H1 (cell line): ENCODE measurements around the gene IFTAP. TPM values are rescaled to one million over a fixed set of nuclear protein-coding genes. Genes with fewer than 3 reads are reported as not detected.

Experiments used
- HDAC6 ChIP-seq: IDR thresholded peaks from one replicate; pipeline ENCODE4 v1.7.1; 2012; ENCODE audit warnings: low read depth, mild to moderate bottlenecking, inconsistent platforms, low read length, moderate library complexity
- TAF1 ChIP-seq: IDR thresholded peaks from 2 replicates; pipeline ENCODE4 v1.6.1; 2011; ENCODE audit warnings: mild to moderate bottlenecking, low read depth, low read length
- polyA plus RNA-seq, 7 experiments: library from polyadenylated mRNA; depleted of rRNA in 3 of 7; stranded (reverse) in 5 of 7; unstranded in 2 of 7; fragments of >200 nt in 5 of 7; fragments of 200-250 nt in 2 of 7; gene quantifications; 1 replicate in 5 of 7; 2 replicates in 1 of 7; 4 replicates in 1 of 7; pipeline versions ENCODE4 v1.2.1 to v1.2.3, GENCODE V29; 2011 to 2013; ENCODE audit warnings: missing spikeins in 2 of 7, mixed read lengths in 2 of 7
- total RNA-seq: library from RNA; stranded (reverse); fragmentation: NEBNext Ultra II Directional; extraction: Animal tissue kit (Norgen Biotek cat#: 25700); gene quantifications from 2 replicates; pipeline ENCODE4 v1.2.1, GENCODE V29; 2021

The IFTAP gene
- total and polyA plus RNA-seq, 2 of the 8 experiments (the other 6 are each of a cell fraction or from before 2014, with no cell fraction given): 21.2 to 23.9 TPM

- TF ChIP-seq TAF1: no peak
- TF ChIP-seq HDAC6: no peak
Observed at GRCh38 chr11:36550385-36551115, 43.8 kb upstream of the IFTAP start (continued).
